Stimulated activated CD4-positive, alpha-beta T cell treated with anti-CD3 and anti-CD28 coated beads, Interleukin-1b, Interleukin-23, amount 100 ng/mL, for 1 hour (primary cell): ENCODE data around the gene PKMYT1.

Experiments used
- DNase-seq, 2 donors: peaks; one replicate each; pipeline ENCODE4 v3.0.0-alpha.2; 2020; ENCODE audit warnings: low read depth in 2 of 2

Gene PKMYT1

GRCh38 chr16:2973605-2974318 is 6.5 kb downstream of the PKMYT1 start:
- no peak for DNase-seq

DNA sequence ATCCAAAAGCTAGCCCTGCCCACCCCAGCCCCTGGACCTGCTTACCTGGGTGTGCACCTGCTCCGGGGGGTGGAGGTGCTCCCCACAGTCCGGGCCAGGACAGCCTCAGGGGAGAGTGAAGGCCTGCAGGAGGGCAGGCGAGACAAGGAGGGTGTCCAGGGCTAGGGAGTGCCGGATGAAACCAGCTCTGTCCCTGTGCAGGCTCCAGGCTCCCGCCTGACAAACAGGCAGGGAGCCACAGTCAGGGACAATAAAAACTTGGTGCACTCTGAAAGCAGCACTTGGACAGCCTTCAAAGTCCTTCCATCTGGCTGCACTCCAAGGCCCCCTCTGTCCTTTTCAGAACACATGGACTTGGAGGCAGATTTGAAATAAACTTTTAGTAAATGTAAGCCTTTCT is 7.2 kb downstream of the PKMYT1 start:
- no peak for DNase-seq

DNA sequence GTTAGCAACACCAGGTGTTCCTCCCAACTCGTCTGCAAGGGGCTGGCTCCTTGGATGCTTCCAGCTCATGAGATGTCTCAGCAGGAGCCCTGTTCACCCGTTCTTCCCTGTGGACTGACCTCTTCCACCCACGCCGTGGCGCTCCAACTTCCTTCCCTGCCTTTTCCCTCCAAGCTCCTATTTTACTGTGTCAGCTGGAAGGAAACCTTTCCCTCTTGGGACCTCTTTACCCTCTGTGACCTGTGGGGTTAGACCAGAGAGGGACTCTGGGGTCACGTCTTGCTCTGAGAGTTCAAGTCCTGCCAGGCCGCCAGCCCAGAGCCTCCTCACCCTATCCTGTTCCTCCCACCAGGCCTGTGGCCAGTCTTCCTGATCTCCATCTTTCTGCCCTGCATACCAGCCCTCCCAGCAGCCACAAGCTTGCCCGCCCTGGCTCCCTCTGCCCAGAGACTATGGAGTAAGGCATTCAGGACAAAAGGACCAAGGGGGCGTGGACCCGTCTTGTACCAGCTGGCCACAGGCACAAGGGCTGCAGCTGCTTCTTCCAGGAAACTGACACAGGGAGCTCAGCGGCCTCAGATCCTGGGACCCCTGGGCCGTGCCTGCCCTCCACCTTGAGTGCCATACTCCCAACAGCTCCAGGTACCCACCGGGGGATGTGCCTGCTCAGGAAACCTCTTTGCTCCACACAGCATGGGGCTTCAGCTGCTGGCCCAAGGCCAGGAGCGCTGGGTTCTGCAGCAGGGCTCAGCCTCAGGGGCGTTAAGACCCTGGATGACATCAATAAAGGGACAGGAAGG is 8.1 kb downstream of the PKMYT1 start:
- no peak for DNase-seq

- DNase-seq: no peak
These were observed 8.9 kb downstream of the PKMYT1 start for GRCh38 chr16:2971134-2971984.

DNA sequence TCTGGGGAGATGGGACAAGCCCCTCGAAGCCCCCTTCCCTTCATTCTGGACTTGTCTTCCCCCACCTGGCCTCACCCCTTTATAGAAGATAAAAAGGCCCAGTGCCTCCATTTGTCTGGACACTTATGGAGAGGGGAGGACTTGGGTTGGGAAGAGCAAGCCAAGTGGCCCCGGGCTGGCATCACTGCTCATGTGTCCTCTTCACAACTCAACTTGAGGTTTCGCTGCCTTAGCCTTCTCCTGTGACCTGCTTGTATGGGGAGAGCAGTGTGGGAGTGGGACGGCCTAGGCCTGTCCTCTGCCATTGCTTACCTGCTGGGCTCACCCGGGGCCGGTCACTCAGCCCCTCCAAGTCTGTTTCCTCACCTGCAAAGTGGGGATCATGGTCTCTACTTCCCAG is 9.7 kb downstream of the PKMYT1 start:
- DNase-seq: no peak

GRCh38 chr16:2969545-2970521 is 10.4 kb downstream of the PKMYT1 start:
- DNase-seq: peak in 1 of 2 donors; percentile 47

- peak; percentile 32 to 56 for DNase-seq
These were observed 11.3 kb downstream of the PKMYT1 start, which contains the start of gene PAQR4 for GRCh38 chr16:2968738-2969544. Gene PAQR4 (plus strand): TSS chr16:2969348. CDS start chr16:2969675, 327 bp downstream.

GRCh38 chr16:2968368-2968737 is 11.9 kb downstream of the PKMYT1 start:
- DNase-seq: no peak

- DNase-seq: no peak
These were observed 12.5 kb downstream of the PKMYT1 start for GRCh38 chr16:2967721-2968161.

GRCh38 chr16:2967211-2967631 is 13.0 kb downstream of the PKMYT1 start:
- DNase-seq: no peak

- DNase-seq: no peak
These were observed 13.4 kb downstream of the PKMYT1 start for GRCh38 chr16:2966808-2967191.

DNA sequence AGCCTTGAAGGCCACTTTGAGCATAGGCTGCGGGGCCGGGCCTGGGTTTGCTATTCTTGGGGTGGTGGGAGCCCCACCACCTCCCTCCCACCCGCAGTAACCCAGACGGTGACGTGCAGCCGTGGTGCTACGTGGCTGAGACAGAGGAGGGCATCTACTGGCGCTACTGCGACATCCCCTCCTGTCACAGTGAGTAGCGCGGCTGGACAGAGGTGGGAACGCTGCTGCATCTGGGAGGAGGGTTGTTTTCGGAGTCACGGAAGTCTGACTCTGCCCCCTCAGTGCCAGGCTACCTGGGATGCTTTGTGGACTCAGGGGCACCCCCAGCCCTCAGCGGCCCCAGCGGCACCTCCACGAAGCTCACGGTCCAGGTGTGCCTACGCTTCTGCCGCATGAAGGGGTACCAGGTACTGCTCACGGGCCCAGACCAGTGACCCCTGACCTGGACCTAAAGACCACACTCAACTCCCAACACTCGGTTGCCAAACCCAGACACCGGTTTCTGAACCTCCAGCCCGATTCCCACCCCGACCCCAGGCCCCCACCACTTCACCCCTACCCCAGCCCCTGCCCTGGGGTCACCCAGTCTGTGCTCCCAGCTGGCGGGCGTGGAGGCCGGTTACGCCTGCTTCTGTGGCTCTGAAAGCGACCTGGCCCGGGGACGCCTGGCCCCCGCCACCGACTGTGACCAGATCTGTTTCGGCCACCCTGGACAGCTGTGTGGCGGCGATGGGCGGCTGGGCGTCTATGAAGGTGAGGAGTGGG is 14.0 kb downstream of the PKMYT1 start:
- DNase-seq: no peak

DNA sequence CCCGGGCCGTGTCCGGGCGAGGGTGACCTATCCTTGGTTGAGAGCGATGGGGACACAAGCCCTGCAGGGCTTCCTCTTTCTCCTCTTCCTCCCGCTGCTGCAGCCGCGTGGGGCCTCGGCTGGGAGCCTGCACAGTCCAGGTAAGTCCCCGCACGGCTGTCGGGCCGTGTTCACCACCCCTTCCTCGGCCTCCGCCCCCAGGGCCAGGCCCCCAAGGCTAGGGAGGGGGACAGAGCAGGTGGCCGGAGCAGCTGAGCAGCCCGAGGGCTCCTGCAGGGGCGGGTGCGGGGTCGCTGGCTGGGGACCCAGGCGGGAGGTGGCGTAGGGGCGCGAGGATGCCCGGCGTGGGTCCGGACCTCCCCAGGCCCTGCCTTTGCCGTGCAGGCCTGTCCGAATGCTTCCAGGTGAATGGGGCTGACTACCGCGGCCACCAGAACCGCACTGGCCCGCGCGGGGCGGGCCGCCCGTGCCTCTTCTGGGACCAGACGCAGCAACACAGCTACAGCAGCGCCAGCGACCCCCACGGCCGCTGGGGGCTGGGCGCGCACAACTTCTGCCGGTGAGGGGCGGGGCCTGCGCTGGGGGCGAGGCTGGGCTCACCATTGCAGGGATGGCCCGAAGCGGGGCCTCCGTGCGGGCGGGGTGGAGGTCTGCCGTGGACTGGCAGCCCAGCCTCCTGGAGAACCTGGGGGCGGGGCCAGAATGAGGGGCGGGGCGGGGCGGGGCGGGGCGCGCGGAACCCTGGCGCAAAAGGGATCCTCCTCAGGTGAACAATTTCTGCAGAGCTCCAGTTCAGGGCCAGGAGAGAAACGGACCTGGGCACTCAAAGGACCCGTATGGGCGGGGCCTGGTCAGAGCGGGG is 15.5 kb downstream of the PKMYT1 start:
- DNase-seq: no peak

DNA sequence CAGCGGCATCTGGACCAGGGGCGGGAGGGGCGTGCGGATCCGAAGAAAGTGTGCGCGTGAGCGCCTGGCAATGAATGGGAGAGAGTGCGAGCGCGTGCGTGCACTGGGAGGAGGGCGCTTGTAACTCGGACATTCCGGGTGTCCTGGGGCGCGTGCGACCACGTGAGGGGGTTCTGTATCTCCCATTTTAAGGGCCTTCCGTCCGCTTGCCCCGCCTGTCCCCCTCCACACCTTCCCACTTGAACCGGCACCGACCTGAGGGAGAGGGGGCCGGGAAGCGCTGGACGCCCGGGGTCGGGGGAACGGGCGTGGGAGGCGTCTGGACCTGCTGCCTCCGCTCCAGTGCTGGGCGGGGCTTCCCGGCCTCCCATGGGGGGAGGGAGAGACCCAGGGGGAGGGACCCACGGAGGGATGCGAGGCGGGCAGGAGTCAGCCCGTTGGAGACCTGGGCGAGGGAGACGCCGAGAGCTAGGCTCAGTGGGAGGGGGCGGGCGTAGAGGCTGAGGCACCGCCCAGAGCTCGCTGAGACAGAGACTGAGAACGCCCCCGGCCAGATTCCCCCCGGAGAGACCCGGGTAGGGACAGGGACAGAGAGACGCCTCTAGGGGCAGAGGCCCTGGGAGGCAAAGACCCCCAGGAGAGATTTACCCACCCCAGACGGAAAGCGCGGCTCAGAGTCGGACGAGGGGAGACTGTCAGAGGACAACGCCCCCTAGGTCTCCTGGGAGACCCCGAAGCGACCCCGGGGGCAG is 16.3 kb downstream of the PKMYT1 start, which contains the start of gene KREMEN2:
KREMEN2 (plus strand) TSS at position 553 of the 752 bp plus-strand sequence. CDS start 246 bp downstream, outside the sequence.
- no peak for DNase-seq

DNA sequence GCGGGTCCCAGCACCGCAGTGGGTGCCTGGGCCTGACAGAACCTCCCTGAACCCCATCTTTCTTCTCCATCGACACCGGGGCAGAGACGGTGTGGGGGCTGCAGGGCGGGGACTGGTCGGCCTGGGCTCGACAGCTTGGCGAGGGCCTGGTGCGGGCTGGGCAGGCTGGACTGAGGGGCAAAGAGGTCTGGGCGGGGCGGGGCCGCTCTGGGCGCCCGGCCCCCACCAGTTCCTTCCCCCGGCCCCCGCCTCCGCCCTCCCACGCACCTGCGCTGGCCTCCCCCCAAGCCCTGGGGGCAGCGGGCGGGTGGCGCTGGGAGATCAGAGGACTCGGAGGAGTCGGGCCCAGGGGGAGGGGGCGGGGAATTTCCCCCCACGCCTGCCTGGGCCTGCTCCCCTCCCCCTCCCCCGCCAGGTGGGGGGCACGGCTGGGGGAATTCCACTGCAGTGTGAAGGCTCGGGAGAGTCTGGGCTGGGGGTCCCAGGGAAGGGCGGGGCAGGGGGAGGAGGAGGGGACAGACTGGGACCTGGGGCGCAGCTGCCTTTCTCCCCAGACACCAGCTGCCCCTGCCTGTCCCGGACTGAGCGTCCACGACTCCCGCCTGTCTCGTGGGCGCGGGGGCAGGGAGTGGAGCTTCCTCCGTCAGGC is 17.0 kb downstream of the PKMYT1 start:
- no peak for DNase-seq

GRCh38 chr16:2962334-2963073 is 17.7 kb downstream of the PKMYT1 start:
- DNase-seq: no peak
